Keratinocyte (primary cell): Measurements from ENCODE around the gene FMOD. TPM values are rescaled to one million over a fixed set of nuclear protein-coding genes. Genes with fewer than 3 reads are reported as not detected.

Experiments
- DNase-seq: peaks from one replicate; pipeline ENCODE4 v3.0.0-alpha.2; 2011; ENCODE audit warnings: low read depth, missing footprints, low spot score
- FAIRE-seq: peaks from 2 replicates; lab custom pipeline; 2011; peaks lifted over from hg19 to GRCh38; lab: Jason Lieb, UNC
- H2AFZ ChIP-seq: 2 replicates; pipeline ENCODE4 v1.6.0; 2012; ENCODE audit warnings: low read length, control low read depth, inconsistent platforms; ENCODE audit not compliant: control insufficient read depth
- H3K27ac ChIP-seq: 2 replicates; pipeline ENCODE4 v1.5.1; 2011; ENCODE audit warnings: low read length; ENCODE audit not compliant: control insufficient read depth, insufficient read depth
- H3K27me3 ChIP-seq: 3 replicates; pipeline ENCODE4 v1.6.0; 2011; ENCODE audit warnings: low read length; ENCODE audit not compliant: control insufficient read depth, insufficient read depth; ENCODE audit errors: extremely low read depth
- H3K36me3 ChIP-seq, 2 experiments: 2 replicates in 1 of 2; 3 replicates in 1 of 2; pipeline ENCODE4 v1.5.1; 2011; ENCODE audit warnings: low read length in 2 of 2, mild to moderate bottlenecking in 1 of 2; ENCODE audit not compliant: control insufficient read depth in 2 of 2, insufficient read depth in 2 of 2; ENCODE audit errors: extremely low read depth in 1 of 2
- H3K4me1 ChIP-seq: 3 replicates; pipeline ENCODE4 v1.5.1; 2011; ENCODE audit warnings: low read length; ENCODE audit not compliant: control insufficient read depth, insufficient read depth; ENCODE audit errors: extremely low read depth
- H3K4me2 ChIP-seq: 3 replicates; pipeline ENCODE4 v1.6.0; 2011; ENCODE audit warnings: low read depth, low read length; ENCODE audit not compliant: control insufficient read depth, insufficient read depth; ENCODE audit errors: extremely low read depth
- H3K4me3 ChIP-seq, 3 experiments: fragments of 200-600 bp in 1 of 3; sonication (generic) in 1 of 3; 2 replicates in 2 of 3; 3 replicates in 1 of 3; pipeline ENCODE4 v1.5.1; 2011 to 2016; ENCODE audit warnings: low read length in 3 of 3, mild to moderate bottlenecking in 3 of 3, control low read depth in 2 of 3, inconsistent platforms in 1 of 3, low read depth in 1 of 3, mixed read lengths in 1 of 3, mixed run types in 1 of 3, moderate library complexity in 1 of 3; ENCODE audit not compliant: control insufficient read depth in 2 of 3, insufficient read depth in 2 of 3; ENCODE audit errors: extremely low read depth in 1 of 3
- H3K79me2 ChIP-seq: 2 replicates; pipeline ENCODE4 v1.6.0; 2012; ENCODE audit warnings: low read length; ENCODE audit not compliant: control insufficient read depth, insufficient read depth
- H3K9ac ChIP-seq: 3 replicates; pipeline ENCODE4 v1.6.0; 2011; ENCODE audit warnings: low read length; ENCODE audit not compliant: control insufficient read depth, insufficient read depth; ENCODE audit errors: extremely low read depth
- H3K9me1 ChIP-seq: 3 replicates; pipeline ENCODE4 v1.6.0; 2011; ENCODE audit warnings: low read length; ENCODE audit not compliant: control insufficient read depth, insufficient read depth; ENCODE audit errors: extremely low read depth
- H3K9me3 ChIP-seq: 2 replicates; pipeline ENCODE4 v1.5.1; 2012; ENCODE audit warnings: low read depth, low read length; ENCODE audit not compliant: control insufficient read depth
- H4K20me1 ChIP-seq: 3 replicates; pipeline ENCODE4 v1.6.0; 2011; ENCODE audit warnings: low read length; ENCODE audit not compliant: control insufficient read depth, insufficient read depth; ENCODE audit errors: extremely low read depth
- EZH2 ChIP-seq: IDR thresholded peaks from one replicate; pipeline ENCODE4 v1.6.1; 2012; ENCODE audit warnings: inconsistent platforms, mild to moderate bottlenecking, low read length, moderate library complexity
- dilution Hi-C: fragments of 300-500 bp; cut with MboI; formaldehyde crosslinking; loops from one replicate; pipeline ENCODE4 v1.7.0; 2020; ENCODE audit warnings: low sequenced_read_pairs; ENCODE audit not compliant: extremely low pct_ligation_motif_present
- polyA plus RNA-seq, 5 experiments: library from polyadenylated mRNA; depleted of rRNA in 3 of 5; stranded (reverse) in 3 of 5; stranded (forward) in 1 of 5; unstranded in 1 of 5; fragments of >200 nt; gene quantifications; 1 replicate in 1 of 5; 2 replicates in 3 of 5; 3 replicates in 1 of 5; pipeline versions ENCODE4 v1.2.1 to v1.2.3, GENCODE V29; 2011 to 2012; ENCODE audit warnings: missing spikeins in 2 of 5, low read depth in 1 of 5, low replicate concordance in 1 of 5
- TF ChIP-seq, protein P1 (sequence below), 3 experiments: IDR thresholded peaks in 1 of 3; conservative IDR thresholded peaks in 1 of 3; optimal IDR thresholded peaks in 1 of 3; 2 replicates in 2 of 3; 3 replicates in 1 of 3; pipeline versions ENCODE3 to v1.5.1; 2011; ENCODE audit warnings: low read length in 3 of 3, mild to moderate bottlenecking in 3 of 3, moderate library complexity in 2 of 3, control low read depth in 1 of 3, inconsistent platforms in 1 of 3; ENCODE audit not compliant: insufficient read depth in 2 of 3; ENCODE audit errors: extremely low read depth in 1 of 3

The FMOD gene
- polyA plus RNA-seq, 1 donor (not counting 4 experiments of a cell fraction or from before 2014, with no cell fraction given): 0.47 TPM

DNA sequence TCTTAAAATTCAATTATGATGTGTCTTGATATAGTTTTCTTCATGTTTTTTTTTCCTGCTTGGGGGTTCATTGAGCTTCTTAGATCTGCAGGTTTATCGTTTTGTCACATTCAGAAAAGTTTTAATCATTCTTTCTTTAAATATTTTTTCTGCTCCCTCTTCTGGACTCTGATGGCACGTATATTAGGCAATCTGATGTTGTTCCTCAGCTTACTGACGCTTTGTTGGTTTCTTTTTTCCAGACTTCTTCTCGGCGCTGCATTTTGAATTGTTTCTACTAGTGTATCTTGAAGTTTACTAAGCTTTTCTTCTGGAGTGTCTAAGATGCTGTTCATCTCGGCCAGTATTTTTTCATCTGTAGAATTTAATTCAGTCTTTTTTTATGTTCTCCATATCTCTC lies 44.8 kb upstream of the FMOD start:
- H3K27ac ChIP-seq: no peak overlapping the region
- H2AFZ ChIP-seq: no peak overlapping the region
- no peak overlapping the region for H3K4me2 ChIP-seq
- no peaks in the 10 kb centered on the region for H3K79me2 ChIP-seq
- H4K20me1 ChIP-seq: no peaks in the 10 kb centered on the region
- no peaks in the 10 kb centered on the region for H3K4me1 ChIP-seq
- dilution Hi-C loops: no loop called here
- no peaks in the 10 kb centered on the region for H3K36me3 ChIP-seq
- TF ChIP-seq, protein P1, sequence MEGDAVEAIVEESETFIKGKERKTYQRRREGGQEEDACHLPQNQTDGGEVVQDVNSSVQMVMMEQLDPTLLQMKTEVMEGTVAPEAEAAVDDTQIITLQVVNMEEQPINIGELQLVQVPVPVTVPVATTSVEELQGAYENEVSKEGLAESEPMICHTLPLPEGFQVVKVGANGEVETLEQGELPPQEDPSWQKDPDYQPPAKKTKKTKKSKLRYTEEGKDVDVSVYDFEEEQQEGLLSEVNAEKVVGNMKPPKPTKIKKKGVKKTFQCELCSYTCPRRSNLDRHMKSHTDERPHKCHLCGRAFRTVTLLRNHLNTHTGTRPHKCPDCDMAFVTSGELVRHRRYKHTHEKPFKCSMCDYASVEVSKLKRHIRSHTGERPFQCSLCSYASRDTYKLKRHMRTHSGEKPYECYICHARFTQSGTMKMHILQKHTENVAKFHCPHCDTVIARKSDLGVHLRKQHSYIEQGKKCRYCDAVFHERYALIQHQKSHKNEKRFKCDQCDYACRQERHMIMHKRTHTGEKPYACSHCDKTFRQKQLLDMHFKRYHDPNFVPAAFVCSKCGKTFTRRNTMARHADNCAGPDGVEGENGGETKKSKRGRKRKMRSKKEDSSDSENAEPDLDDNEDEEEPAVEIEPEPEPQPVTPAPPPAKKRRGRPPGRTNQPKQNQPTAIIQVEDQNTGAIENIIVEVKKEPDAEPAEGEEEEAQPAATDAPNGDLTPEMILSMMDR (optimal IDR thresholded peaks at IDR 0.05 in 1 of 3, IDR thresholded peaks at IDR 0.05 in 1 of 3, conservative IDR thresholded peaks at IDR 0.05 in 1 of 3; ENCODE audit: extremely low read depth in 1 of 3, insufficient read depth in 2 of 3, low read length in 3 of 3): no peak
- TF ChIP-seq EZH2: no peak
- no peak overlapping the region for H3K9ac ChIP-seq
- no peak overlapping the region for H3K4me3 ChIP-seq
- no peak for FAIRE-seq
- H3K9me3 ChIP-seq: no peaks in the 10 kb centered on the region
- no peak for DNase-seq
- H3K27me3 ChIP-seq: peaks cover 10% of the 10 kb centered on the region
- no peaks in the 10 kb centered on the region for H3K9me1 ChIP-seq

DNA sequence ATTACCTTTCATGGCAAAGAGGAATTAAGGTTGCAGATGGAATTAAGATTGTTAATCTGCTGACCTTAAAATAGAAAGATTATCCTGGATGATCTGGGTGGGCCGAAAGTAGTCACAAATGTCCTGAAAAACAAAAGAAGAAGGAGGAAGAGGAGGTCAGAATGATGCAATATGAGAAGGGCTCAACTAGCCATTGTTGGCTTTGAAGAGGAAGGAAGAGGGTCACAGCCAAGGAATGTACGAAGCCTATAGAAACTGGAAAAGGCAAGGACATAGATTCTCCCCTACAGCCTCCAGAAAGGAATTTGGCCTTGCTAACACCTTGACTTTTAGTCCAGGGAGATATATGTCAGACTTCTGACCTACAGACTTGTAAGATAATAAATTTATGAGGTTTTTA lies 39.4 kb upstream of the FMOD start:
- Histone ChIP-seq H3K4me1 (no peaks in the 10 kb centered on the region), H3K9me1 (no peaks in the 10 kb centered on the region), H3K4me2 (no peak overlapping the region), H3K27me3 (no peaks in the 10 kb centered on the region), H3K4me3 (no peak overlapping the region), H3K27ac (no peak overlapping the region), H4K20me1 (no peaks in the 10 kb centered on the region), H3K9me3 (no peaks in the 10 kb centered on the region), H3K36me3 (no peaks in the 10 kb centered on the region), H3K9ac (no peak overlapping the region), H3K79me2 (no peaks in the 10 kb centered on the region), H2AFZ (no peak overlapping the region)
- TF ChIP-seq EZH2: no peak
- TF ChIP-seq, protein P1 (optimal IDR thresholded peaks at IDR 0.05 in 1 of 3, IDR thresholded peaks at IDR 0.05 in 1 of 3, conservative IDR thresholded peaks at IDR 0.05 in 1 of 3; ENCODE audit: extremely low read depth in 1 of 3, insufficient read depth in 2 of 3, low read length in 3 of 3): no peak
- DNase-seq (no peak), FAIRE-seq (no peak)
- dilution Hi-C loops: no loop called here
